NCI-H2107 treated with DMSO at 0.1 percent for 48 hours (cell line): ENCODE measurements around the gene ART3.

ENCODE experiments used
- DNase-seq: peaks from one replicate; lab custom pipeline; 2025; ENCODE audit not compliant: unreplicated experiment; lab: John Stamatoyannopoulos, UW

The ART3 gene

DNA sequence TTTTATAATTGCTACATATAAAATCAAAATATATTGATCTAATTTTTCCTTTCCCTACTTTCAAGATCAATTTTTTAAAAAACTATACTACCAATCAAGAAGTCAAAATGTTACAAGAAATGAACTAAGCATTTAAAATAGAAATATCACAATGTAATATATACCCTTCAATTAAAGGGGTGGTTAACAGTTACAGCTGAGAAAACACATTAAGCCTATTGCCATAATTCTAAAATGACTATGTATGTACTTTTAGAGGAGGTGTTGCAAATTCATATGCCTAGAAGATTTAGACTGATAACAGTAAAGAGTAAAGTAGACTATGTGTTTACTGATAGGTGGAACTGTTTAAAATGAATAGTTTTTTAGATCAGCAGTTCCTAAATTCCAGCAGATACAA, 70.0 kb downstream of the ART3 start:
- no peak for DNase-seq

- no peak for DNase-seq
Observed at GRCh38 chr4:76147454-76148141, 73.1 kb downstream of the ART3 start.

- peak; percentile 53 for DNase-seq
Observed at GRCh38 chr4:76148142-76148865, 73.8 kb downstream of the ART3 start, which contains the start of gene NUP54. Gene NUP54, minus strand, starts transcription at chr4:76148397. Its CDS starts 23 bp downstream, at chr4:76148374.

- DNase-seq: no peak
Observed at GRCh38 chr4:76153356-76153755, 78.8 kb downstream of the ART3 start.

- no peak for DNase-seq
Observed at GRCh38 chr4:76155979-76156378, 81.5 kb downstream of the ART3 start.

GRCh38 chr4:76156635-76157034, 82.1 kb downstream of the ART3 start:
- no peak for DNase-seq

DNA sequence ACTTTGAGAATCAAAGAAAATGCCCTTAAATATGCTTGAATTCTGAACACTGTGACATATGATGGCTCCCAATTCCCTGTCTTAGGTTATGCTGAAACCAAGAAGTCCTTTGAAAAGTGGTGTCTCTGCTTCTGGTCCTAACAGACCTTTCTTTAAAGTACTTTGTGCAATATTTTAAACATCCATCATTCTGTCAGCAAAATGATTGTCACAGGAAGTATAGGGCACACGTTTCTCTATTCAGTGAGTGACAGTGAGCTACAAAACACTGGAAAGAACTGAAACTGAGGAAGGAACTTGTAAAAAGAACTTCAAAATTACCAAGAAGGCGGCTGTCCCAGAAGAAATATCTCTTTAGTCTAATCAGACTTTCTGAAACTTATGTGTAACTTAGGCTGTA, 85.8 kb downstream of the ART3 start:
- no peak for DNase-seq
